Hepatocyte (in vitro differentiated cells): Measurements from ENCODE around the gene WDR6. TPM values are rescaled to one million over a fixed set of nuclear protein-coding genes. Genes with fewer than 3 reads are reported as not detected.

Source experiments
- DNase-seq: peaks from one replicate; pipeline ENCODE4 v3.0.0-alpha.2; 2016; ENCODE audit warnings: low spot score
- H2AFZ ChIP-seq: fragments of 200-600 bp; sonication (generic); 2 replicates; pipeline ENCODE4 v1.6.0; 2016; ENCODE audit warnings: antibody characterized with exemption, mild to moderate bottlenecking
- H3K27ac ChIP-seq: fragments of 200-600 bp; sonication (generic); 2 replicates; pipeline ENCODE4 v1.5.1; 2016; ENCODE audit warnings: mild to moderate bottlenecking
- H3K27me3 ChIP-seq: fragments of 200-600 bp; sonication (generic); 2 replicates; pipeline ENCODE4 v1.6.1; 2016
- H3K36me3 ChIP-seq: fragments of 200-600 bp; sonication (generic); replicated peaks from 2 replicates; pipeline ENCODE4 v1.5.1; 2016; ENCODE audit warnings: low read depth; ENCODE audit not compliant: insufficient read depth
- H3K4me1 ChIP-seq: fragments of 200-600 bp; sonication (generic); 2 replicates; pipeline ENCODE4 v1.5.1; 2016; ENCODE audit warnings: mild to moderate bottlenecking, moderate library complexity; ENCODE audit not compliant: insufficient read depth
- H3K4me2 ChIP-seq: fragments of 200-600 bp; sonication (generic); 2 replicates; pipeline ENCODE4 v1.6.0; 2016
- H3K4me3 ChIP-seq: fragments of 200-600 bp; sonication (generic); 2 replicates; pipeline ENCODE4 v1.5.1; 2016; ENCODE audit warnings: mild to moderate bottlenecking
- H3K79me2 ChIP-seq: fragments of 200-600 bp; sonication (generic); 2 replicates; pipeline ENCODE4 v1.6.0; 2017; ENCODE audit warnings: mild to moderate bottlenecking
- H3K9me2 ChIP-seq: fragments of 200-600 bp; sonication (generic); replicated peaks from 2 replicates; pipeline ENCODE4 v1.6.0; 2017; ENCODE audit warnings: mild to moderate bottlenecking; ENCODE audit not compliant: insufficient read depth
- H3K9me3 ChIP-seq: fragments of 200-600 bp; sonication (generic); 2 replicates; pipeline ENCODE4 v1.5.1; 2016; ENCODE audit warnings: low read depth, mild to moderate bottlenecking
- H4K20me1 ChIP-seq: fragments of 200-600 bp; sonication (generic); 2 replicates; pipeline ENCODE4 v1.6.0; 2016; ENCODE audit warnings: mild to moderate bottlenecking; ENCODE audit not compliant: insufficient read depth, poor library complexity, severe bottlenecking
- EZH2 ChIP-seq: fragments of 200-600 bp; sonication (generic); IDR thresholded peaks from 2 replicates; pipeline ENCODE4 v1.6.1; 2016; ENCODE audit warnings: antibody characterized with exemption, mild to moderate bottlenecking, borderline replicate concordance
- EZH2phosphoT487 ChIP-seq: fragments of 200-600 bp; sonication (generic); IDR thresholded peaks from one replicate; pipeline ENCODE4 v1.6.1; 2018; ENCODE audit warnings: antibody characterized with exemption, mild to moderate bottlenecking, low read depth, moderate library complexity; ENCODE audit not compliant: unreplicated experiment, severe bottlenecking
- WGBS: methylation state at CpG from one replicate; pipeline ENCODE4 v1.1.6; 2016; ENCODE audit warnings: low lambda C conversion rate; ENCODE audit errors: missing lambda C conversion rate; 5-methylcytosine and 5-hydroxymethylcytosine counted together
- polyA plus RNA-seq: library from polyadenylated mRNA; unstranded; fragments of >200 nt; fragmentation: Nextera tagmentation; extraction: Ambion mirVana; gene quantifications from 2 replicates; pipeline ENCODE4 v1.2.1, GENCODE V29; 2016
- total RNA-seq: library from RNA; depleted of rRNA; stranded (reverse); fragments of >200 nt; gene quantifications from 2 replicates; pipeline ENCODE4 v1.2.3, GENCODE V29; 2014
- TF ChIP-seq, protein P1 (sequence below): fragments of 200-600 bp; sonication (generic); IDR thresholded peaks from 2 replicates; pipeline ENCODE4 v1.5.1; 2016; ENCODE audit warnings: antibody characterized with exemption, mild to moderate bottlenecking; ENCODE audit not compliant: poor library complexity

Gene WDR6
- total and polyA plus RNA-seq, 2 experiments from 2014 or later: 157 to 190 TPM

- no peaks in the 10 kb centered on the region for H3K27me3 ChIP-seq
- H3K9me3 ChIP-seq: no peaks in the 10 kb centered on the region
- TF ChIP-seq EZH2: no peak
- no peak for TF ChIP-seq EZH2phosphoT487
- TF ChIP-seq, protein P1, sequence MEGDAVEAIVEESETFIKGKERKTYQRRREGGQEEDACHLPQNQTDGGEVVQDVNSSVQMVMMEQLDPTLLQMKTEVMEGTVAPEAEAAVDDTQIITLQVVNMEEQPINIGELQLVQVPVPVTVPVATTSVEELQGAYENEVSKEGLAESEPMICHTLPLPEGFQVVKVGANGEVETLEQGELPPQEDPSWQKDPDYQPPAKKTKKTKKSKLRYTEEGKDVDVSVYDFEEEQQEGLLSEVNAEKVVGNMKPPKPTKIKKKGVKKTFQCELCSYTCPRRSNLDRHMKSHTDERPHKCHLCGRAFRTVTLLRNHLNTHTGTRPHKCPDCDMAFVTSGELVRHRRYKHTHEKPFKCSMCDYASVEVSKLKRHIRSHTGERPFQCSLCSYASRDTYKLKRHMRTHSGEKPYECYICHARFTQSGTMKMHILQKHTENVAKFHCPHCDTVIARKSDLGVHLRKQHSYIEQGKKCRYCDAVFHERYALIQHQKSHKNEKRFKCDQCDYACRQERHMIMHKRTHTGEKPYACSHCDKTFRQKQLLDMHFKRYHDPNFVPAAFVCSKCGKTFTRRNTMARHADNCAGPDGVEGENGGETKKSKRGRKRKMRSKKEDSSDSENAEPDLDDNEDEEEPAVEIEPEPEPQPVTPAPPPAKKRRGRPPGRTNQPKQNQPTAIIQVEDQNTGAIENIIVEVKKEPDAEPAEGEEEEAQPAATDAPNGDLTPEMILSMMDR: no peak
- WGBS: 90% methylated on average over 13 of the region's 13 CpGs
- DNase-seq: no peak
- peaks cover 62% of the 10 kb centered on the region for H3K79me2 ChIP-seq
- H3K4me1 ChIP-seq: peaks cover 25% of the 10 kb centered on the region
- H3K27ac ChIP-seq: no peak overlapping the region
- H3K4me3 ChIP-seq: no peak overlapping the region
- H3K9me2 ChIP-seq: no peaks in the 10 kb centered on the region
- no peak overlapping the region for H3K4me2 ChIP-seq
- no peaks in the 10 kb centered on the region for H3K36me3 ChIP-seq
- H4K20me1 ChIP-seq: no peaks in the 10 kb centered on the region
- H2AFZ ChIP-seq: no peak overlapping the region
These were observed 18.0 kb downstream of the WDR6 start for GRCh38 chr3:49025005-49025792.

- Histone ChIP-seq H3K79me2 (peaks cover 54% of the 10 kb centered on the region), H3K9me3 (no peaks in the 10 kb centered on the region), H3K27ac (no peak overlapping the region), H3K36me3 (no peaks in the 10 kb centered on the region), H3K4me1 (peaks cover 21% of the 10 kb centered on the region), H3K4me3 (no peak overlapping the region), H3K27me3 (no peaks in the 10 kb centered on the region), H4K20me1 (no peaks in the 10 kb centered on the region), H3K9me2 (no peaks in the 10 kb centered on the region), H3K4me2 (no peak overlapping the region), H2AFZ (no peak overlapping the region)
- DNase-seq: no peak
- TF ChIP-seq, protein P1: no peak
- TF ChIP-seq EZH2phosphoT487 (no peak), EZH2 (no peak)
- 96% methylated on average over 8 of the region's 8 CpGs for WGBS
These were observed 18.8 kb downstream of the WDR6 start for GRCh38 chr3:49025793-49026520.

DNA sequence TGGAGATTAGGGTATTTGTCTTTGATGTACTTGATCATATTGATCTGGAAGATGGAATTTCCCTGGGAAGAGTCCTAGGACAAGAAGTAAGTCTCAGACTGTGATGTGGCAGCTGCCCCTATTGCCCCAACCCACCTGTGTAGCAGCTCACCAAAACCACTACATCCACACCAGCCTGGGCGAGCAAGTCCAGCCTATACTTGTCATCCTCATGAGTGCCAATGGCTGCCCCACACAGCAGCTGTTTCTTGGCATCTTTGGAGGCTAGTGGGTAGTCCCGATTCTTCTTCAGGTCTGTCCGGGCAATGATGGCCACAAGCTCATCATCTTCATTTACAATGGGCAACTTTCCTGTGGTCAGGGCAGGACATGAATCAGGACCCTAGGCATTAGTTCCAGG, 19.3 kb downstream of the WDR6 start:
- H3K4me1 ChIP-seq: peaks cover 21% of the 10 kb centered on the region

More for the DNA sequence above, 19.3 kb downstream of the WDR6 start:
- Histone ChIP-seq H4K20me1 (no peaks in the 10 kb centered on the region), H3K4me2 (no peak overlapping the region), H2AFZ (no peak overlapping the region), H3K79me2 (peaks cover 54% of the 10 kb centered on the region), H3K27me3 (no peaks in the 10 kb centered on the region), H3K9me3 (no peaks in the 10 kb centered on the region), H3K36me3 (no peaks in the 10 kb centered on the region), H3K9me2 (no peaks in the 10 kb centered on the region), H3K4me3 (no peak overlapping the region), H3K27ac (no peak overlapping the region)
- TF ChIP-seq EZH2 (no peak), EZH2phosphoT487 (no peak)
- TF ChIP-seq, protein P1: no peak
- WGBS: 97% methylated on average over 3 of the region's 3 CpGs
- no peak for DNase-seq
